ENCODE measurements around the gene FABP1.

Gene FABP1

DNA sequence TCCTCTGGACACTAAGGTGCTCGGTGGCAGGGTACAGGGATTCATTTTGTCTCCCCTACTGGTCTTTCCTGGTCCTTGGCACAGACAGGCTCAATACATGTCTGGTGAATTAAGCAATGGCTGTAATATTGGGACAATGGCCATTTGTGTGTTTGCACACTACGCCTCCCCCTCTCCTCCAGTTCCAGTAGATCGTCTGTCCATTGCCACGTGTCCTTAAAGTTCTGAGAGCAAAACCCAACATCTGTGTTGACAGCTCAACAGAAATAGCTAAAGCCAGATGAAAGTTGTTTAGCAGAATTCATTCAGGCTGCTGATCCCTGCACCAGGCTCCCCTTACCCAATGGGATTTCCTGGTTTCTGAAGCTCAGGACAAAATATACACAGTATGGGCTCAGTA, 9.0 kb upstream of the FABP1 start:
- DNase-seq: no peak

DNA sequence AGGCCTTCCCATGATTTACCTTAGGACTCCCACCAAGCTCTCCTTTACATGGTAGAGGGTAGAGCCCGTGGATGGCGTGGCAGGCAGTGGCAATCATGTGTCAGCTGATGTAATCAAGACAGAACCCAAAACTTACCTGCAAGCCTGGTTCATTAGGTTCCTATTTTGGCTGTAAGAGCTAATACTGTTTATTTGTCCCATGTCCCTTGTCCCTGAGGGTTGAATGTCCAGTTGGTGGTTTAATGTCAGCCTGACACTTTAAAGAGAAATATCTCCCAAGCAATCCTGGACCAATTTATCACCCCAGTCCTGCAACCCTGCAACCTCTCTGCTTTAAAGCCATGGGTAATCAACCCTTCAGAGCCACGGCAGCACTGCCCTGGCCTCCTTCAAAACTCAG, 6.0 kb upstream of the FABP1 start:
- no peak for DNase-seq

DNA sequence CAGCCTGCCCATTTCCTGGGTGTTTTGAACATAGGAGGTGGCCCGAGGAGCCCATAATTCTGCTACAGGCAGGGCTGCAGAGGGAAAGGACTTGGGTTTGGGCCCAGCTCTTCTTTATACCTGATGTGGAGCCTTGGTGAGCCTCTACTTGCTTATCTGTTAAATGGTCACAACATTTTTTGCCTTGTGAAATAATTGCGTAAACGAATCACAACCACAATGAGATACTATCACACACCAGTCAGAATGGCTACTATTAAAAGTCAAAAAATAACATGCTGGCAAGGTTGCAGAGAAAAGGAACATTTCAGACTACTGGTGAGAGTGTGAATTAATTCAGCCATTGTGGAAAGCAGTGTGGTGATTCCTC, 4.1 kb upstream of the FABP1 start:
- DNase-seq: no peak

DNA sequence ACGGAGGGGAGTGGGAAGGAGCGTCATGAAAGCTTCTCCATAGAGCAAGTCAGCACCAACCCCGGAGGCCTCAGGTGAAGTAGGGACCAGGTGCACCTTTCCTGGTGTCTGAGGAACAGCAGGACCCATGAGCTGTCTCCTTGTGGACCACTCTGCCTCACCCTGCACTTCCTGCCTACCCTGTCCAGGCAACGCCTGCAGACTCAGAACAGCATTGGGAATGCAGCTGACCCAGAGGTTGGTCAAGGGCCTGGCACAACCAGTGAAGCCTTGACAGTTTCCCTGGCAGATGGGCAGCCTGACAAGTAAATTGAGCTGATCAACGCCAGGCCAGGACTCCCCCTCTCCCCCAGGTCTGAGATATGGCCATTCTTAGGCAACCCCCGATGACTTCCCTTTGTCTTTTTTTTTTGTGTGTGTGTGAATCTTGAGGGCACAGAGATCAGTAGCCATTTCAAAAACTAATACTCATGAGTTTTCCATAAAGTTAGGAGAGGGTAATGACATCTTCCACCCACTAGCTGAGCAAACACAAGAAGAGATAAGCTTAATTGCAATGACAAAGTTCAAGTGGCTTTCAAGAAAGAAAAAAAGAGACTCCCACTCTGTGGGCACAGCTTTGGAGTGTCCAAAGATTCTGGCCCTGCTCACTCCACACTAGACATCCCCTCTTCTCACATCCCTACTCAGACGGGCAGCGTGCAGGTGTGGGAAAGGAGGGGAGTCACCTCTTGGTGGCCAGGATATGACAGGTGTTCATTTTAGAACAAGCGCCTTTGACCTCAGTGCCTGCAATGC, 3.5 kb upstream of the FABP1 start:
- DNase-seq: no peak

DNA sequence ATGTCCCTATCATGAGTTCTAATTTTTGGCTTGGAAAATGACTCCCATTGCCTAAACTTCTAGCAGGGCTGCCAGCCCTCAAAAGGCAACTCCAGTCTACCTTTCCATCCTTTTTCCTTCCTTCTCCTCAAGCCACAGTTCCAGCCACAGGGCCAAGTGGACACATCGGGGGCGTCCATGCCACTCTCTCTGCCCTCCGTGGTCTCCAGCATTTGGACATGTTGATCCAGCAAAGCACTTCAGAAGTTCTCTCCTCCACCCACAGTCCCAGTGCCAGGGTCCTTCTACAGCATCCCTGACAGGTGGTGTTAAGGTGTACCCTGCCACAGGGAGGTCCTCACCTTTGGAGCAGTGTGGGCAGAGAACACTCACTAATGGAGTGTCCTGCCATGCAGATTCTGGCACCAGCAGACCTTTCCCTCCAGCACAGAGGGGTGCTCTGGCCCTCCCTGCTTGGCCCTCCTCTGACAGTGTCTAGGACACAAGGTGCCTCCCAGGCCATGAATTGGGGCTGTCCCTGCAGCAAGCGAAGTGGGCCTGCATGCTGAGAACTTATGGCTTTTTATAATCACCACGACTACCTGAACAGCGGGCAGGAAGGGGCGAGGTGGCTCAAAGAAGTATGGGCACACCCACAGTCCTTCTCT, 1.6 kb upstream of the FABP1 start:
- DNase-seq: no peak

DNA sequence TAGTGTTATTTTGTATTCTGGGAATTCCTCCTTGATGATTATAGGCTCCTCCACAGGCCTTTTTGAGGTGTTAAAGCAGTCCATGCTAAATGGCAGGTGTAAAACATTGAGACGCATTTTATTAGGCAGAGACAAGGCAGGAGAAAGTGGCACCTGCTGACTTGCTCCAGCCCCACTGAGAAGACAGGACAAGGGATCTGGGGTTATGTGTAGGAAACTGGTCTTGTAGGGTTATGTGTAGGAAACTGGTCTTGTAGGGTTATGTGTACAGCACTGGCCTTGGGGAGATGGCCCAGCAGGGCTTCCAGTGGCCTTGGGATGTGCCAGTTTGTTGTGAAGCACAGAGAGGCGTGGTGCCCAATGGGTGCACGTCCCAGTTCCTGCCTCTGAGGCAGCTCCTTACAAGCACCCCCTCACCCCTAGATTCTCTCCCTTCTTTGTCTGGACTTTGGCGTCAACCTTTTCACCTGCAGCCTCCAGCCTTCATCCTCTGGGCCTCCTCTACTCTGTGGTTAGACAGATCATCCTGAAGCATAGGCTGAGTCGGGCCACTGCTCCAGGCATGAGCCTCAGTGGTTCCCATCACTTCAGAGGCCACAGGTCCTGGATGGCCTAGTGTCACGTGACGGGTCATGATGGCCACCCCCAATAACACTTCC, 921 bp upstream of the FABP1 start:
- no peak for DNase-seq

DNA sequence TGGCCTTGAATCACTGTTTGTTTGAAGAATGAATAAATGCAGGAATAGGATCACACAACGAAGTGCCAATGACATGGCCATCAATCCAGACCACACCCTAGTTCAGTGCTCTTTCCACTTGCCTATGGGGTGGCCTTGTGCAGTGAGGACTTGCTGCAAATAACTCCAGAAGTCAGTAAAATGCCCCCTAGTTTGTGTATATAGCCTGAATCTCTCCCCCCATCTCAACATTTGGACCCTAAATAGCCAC, 299 bp downstream of the FABP1 start:
- no peak for DNase-seq

DNA sequence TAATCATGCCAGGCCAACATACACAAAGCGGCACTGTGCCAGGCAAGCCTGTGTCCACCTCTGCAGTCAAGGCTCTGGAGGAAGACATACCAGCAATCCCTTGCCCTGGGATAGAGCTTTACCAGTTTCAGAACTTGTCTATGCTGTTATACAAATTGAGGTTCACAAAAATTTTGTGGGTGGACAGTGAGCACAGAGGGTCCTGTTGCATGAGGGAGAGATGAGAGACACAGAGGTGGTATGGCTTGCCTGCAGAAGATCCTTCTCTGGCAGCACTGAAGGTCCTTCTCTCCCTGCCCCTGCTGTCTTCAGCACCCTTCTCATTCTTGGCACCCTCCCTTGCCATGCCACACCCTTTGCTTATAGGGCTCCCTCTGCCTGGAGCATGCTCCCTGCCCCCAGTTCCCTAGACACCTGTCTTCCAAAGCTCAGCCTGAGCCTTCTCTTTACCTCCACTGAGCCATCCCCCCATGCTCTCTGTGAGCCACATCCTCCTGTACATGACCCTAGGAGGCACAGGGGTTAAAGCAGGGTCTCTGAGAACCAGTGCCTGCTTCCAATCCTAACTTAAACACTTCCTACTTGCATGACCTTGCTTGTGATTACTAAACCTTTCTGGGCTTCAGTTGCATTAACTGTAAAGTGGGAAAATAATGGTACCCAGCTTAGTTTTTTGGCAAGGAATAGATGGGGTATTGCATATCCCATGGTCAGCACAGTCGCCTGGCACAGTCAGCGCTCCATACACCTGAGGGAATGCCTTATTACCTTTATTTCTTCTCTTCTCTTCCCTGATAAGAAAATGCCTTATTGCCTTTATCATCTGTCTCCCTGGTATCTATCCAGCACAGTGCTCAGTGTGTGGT, 857 bp downstream of the FABP1 start:
- no peak for DNase-seq

DNA sequence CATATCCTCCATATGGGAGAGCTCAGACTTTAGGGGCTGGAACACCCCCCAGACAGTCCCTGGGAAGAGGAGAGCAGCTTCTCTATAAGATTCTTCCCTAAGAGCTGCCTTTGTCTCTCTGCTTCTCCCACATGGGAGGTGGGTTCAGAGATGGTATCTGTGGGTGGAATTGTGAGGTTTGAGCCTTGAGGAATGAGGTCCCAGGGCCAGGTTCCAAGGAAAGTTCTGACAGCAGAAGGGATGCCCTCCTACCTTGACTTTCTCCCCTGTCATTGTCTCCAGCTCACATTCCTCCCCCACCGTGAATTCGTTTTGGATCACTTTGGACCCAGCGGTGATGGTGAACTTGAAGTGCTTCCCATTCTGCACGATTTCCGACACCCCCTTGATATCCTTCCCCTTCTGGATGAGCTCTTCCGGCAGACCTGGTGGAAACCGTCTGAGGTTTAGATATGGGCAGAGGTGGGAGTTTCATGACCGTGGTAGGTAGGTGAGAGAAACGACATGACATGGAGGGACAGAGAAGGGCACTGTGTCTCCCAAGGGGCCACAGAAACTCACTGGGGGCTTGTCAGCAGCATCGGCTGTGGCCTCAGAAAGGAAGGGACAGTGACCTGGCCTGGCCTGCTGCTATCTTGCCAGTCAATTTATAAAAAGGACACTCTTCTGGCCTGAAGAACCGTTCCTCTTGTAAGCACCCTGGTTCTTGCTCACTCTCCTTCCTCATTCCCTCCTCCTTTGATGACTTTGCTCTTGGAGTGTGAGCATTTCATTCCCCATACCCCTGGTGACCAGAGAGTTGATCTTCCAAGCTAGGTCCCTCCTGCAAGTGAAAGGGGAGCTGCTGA, 1.7 kb downstream of the FABP1 start:
- DNase-seq: no peak

DNA sequence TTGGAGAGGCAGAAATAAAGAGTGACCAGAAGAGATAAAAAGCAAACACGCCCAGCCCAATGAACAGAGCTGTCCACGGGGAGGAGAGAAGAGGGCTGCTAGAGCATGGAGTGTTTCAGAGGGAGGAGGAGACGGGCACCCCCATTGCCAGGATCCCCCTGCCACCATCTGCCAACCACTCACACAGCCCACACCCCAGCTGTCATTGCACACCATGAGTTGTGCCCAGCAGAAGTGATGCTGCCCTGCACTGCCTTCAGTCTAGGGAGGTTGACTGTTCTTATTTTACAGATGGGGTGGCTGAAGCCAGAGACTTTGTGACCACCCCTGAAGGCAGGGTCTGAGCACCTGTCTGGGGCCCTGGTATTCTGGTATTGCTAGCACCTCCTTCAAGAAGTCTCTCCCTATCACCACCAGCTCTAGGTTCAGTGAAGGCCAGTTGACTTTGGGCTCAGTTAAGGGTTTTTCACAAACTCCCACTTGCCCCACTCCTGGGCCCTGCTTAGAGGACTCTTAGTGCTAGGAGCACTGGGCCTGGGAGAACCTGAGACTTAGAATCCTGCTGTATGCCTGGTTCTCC, 2.4 kb downstream of the FABP1 start:
- no peak for DNase-seq

DNA sequence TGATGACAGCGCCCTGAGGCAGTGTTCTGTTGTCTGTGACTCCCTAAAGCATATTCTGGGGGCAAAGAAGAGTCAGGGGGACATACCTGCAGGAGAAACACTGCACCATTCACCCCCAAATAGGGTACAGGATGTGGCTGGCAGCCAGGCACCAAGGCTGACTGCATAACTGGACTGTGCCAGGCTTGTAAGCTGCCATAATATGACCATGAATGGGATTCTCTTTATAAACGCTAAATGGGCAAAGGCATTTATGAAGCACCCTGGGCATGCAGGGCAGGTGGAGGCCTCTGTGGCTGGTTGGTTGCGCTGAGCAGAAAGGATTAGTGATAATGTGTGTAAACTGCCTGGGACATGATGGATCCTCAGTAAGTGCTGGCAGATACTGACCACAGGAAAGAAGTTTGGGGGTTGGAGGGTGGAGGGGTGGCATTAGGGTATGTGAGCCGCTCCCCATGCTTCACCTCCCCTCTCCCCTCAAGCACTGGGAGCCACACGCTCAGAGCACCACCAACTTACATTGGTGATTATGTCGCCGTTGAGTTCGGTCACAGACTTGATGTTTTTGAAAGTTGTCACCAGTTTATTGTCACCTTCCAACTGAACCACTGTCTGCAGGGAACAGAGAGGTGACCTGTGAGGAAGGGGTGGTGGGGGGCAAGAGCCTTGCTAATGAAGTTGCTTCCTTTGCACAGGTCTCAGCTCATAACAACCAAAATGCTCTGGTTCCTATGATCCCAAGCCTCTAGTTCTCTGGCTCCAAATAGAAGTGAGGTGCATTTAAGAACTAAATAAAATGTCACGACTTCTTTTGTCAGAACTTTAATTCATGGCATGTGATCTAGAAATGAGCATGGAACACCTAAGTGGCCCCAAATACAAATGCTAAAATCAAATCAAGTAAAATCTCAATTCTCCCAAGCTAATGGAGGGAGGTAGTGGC, 3.6 kb downstream of the FABP1 start:
- no peak for DNase-seq

DNA sequence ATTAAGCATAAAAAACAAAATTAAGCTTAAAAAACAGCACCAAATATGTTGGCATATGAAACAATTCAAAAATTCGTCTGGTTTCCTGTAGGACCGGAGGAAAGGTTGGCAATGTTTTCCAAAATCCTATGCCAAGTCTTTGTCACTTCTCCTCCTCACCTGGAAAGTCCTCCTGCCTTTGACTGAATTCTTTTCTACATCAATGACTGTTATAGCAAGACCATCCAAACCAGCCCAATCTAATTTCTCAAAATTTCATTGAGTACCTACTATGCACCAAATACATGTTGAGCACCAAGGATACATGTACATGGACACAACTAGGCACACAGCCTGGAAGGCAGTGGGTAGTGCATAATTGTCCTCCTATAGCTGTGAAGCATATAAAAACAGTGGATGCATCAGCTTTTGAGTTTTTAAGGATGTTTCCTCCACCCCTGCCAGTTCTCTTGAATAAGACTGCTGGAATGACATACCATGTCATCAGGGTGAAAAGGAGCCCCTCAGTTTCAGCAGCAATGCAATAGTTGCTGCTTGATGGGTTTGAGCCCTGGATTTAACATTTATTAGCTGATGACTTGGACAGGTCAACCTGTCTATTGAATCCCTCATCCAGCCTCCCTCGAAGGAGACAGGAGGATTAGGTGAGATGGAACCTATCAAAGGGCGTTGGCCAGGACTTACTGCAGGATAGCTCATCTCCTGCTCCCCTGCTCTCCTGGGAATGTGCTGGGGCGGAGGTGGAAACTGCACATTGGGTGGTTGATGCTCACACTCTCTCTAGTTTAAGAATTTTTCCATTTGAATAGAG, 4.5 kb downstream of the FABP1 start:
- DNase-seq: no peak

DNA sequence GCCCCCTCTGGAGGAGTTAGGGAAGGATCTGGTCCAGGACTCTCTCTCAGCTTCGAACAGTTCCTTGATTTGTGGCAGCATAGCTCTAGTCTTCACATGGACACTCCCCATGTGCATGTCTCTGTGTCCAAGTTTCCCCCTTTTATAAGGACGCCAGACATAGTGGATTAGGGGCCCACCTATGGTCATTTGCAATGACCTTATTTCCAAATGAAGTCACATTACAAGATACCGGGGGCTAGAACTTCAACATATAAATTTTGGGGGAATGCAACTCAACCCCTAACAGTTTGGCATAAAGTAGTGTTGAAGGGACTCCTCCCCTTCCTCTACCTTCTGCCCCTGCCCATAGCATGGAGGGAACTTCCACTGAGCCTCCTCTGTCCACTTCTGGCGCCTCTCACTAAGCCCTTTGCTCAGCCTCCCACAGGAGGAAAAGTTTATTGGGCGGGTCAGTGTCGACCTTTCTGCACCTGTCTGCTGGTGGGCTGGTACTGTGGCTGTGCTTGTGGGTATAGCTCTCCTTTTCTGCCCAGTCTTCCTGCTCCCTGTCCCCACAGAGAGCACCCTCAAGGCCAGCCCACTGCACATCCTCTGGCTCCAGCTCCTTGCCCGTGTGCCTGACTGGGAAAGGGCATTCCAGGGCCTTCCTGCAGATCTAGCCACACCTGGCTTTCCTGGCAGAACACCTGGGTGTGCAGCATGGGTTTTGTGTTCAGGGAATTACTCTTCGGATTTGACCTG, 5.5 kb downstream of the FABP1 start:
- no peak for DNase-seq

DNA sequence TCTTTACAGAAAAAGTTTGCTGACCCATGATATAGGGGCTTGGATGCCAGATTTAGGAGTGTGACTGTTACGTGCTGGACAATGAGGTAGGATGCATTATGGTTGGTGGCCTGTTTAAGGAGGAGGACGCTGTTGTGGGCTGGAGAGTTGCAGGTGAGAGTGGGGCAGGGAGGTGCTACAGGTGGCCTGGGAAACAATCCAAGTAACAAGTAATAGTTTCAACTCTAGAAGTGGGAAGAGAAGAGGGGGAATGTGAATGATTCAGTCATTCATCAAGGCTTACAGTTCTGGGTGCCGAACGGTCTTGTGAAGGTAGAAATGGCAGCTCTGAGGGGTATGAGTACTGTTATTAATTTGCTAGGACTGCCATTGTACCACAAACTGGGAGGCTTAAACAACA, 6.2 kb downstream of the FABP1 start:
- no peak for DNase-seq

DNA sequence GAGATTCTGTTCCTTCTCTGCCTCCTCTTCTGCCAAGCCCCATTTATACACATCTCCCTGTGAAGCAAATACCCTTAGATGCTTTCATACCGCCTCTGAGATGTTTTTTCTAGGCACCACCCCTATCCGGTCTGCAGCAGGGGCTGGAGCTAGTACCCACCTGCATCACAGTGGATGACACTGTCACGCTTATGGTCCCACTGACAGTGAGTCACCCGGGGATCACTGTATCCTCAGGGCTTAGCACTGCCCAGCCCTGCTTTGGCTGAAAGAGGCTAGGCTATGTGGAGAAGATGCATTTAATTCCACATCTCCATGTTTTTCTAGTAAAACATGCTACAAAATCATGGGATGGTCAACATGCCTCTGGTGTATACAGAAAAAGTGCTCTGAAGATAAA, 9.9 kb downstream of the FABP1 start:
- DNase-seq: no peak

DNA sequence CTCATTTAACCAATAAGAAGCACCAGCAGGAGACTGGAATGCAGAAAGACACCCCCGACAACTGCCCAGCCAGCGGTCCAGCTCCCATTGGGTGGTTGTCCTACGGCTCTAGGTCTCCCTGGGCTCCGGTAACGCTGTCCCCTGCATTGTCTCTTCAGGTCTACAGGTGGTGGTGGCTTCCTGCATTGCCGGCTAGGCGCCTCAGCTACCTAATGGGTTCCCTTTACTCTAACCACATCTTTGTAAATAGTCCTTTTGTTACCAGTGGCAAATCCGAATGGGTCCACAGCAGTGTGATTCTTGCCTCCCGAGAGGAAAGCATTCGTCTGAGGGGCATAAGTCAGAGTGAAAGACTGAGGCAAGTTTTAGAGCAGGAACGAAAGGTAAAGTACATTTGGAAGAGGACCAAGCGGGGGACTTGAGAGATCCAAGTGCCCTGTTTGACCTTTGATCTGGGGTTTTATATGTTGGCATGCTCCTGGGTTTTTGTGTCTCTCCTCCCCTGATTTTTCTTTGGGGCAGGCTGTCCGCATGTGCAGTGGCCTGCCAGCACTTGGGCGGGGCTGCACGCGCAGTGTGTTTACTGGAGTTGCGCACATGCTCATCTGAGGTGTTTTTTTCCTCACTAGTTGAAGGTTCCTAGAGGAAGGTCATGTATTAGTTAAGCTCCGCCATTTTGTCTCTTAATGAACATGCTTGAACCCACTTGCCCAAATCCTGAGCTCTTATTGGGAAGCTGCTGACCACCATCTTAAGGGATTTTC, 11.0 kb downstream of the FABP1 start:
- no peak for DNase-seq

DNA sequence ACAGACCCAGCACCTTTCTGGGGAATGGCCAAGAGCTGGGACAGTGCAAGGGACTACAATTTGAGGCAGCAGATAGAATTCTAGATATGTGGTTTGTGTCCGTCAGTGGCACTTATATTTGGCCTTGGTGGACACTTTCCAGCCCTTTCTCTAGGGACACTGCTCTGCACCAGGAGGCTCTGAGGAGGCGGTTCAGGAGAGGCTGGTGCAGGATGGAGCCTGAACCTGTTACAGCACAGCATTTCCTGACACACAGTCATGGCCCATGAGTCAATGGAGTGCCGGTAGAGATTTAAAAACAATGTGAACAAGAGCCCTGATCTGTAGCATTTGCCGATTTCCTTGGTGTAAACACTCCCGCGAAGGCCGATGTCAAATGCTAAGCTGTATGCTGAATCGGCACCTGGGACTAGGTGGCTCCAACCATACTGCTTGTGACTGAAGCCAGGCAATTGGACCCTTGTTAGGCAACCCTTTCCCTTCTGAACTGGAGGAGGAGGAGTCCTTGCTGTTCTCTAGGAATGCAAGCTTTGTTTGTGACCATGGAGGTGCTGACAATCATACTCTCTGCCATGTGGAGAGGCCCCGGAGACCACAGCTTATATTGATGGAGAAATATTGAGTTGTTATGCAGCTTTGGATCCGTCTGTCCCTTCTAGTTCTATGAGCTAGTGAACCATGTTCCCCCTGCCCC, 11.9 kb downstream of the FABP1 start:
- DNase-seq: no peak

DNA sequence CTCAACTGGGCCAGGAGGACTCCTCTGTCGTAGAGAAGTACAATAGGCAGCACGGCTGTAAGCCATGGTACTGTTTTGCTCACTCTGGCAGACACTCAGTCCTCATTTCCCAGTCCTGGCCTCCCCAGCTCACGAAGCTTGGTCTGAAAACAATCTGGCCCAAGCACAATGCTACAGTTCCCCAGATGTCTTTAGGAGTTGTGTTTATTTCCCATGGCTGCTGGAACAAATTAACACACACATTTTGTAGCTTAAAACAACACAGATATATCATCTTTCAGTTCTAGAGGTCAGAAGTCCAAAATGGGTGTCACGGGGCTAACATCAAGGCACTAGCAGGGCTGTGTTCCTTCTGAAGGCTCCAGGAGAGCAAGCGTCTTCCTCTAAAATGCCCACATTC, 13.0 kb downstream of the FABP1 start:
- no peak for DNase-seq

Measured in activated CD4-positive, alpha-beta T cell treated with anti-CD3 and anti-CD28 coated beads, Interleukin-2, amount 50 U/mL, for 1 hour (primary cell).